GM18861 (cell line): ENCODE data around the gene MTFR2.

ENCODE experiments used
- ATAC-seq: cut with Tn5 transposase; IDR thresholded peaks from one replicate; pipeline ENCODE4 v1.9.1; 2021; ENCODE audit not compliant: unreplicated experiment

The MTFR2 gene

DNA sequence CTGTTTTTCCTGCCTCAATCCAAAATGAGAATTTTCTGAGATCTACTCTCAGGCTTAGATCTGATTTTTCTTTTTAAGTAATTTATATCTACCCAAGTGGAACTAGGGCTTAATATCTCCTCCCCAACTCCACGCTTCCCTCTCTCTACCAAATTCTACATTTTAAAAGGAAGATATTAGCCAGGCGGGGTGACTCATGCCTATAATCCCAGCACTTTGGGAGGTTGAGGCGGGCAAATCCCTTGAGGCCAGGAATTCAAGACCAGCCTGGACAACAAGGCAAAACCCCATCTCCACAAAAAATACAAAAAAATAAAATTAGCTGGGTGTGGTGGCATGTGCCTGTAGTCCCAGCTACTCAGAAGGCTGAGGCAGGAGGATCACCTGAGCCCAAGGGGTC lies 61.0 kb downstream of the MTFR2 start:
- ATAC-seq, result no peak

DNA sequence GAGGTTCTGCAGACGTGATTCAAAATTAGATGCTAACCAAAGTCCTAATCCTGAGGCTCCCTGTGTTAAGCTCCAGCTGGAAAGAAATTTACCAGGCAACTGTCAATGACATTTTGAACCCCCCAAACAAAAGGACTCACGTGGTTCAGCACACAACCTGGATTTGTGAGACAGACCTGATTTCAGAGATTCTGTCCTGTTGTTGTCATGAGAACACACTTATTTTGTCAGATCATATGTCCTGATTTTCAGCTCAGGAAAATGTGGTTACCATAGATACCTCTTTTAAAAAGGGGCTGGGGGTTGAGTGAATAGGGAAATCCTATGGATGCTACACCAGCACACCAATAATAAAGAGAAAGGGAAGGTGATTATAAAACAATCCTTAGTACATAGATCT lies 61.6 kb downstream of the MTFR2 start:
- no peak for ATAC-seq

DNA sequence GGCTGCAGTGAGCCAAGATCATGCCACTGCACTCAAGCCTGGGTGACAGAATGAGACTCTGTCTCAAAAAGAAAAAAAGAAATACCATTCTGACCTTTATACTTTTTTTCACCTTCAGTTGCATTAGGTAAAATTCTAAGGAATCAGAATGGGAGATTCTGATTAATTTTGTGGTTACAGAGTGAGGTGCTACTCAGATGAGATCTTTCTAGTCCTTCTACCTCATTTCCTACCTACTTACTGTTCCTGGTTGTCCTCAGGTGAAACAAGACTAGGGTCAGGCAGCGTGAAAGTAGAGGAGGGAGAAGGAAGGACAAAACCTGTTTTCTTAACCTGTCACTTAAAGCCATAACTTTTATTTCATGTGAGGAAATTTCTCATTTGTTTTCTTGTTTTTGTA lies 63.7 kb downstream of the MTFR2 start:
- ATAC-seq, result no peak

DNA sequence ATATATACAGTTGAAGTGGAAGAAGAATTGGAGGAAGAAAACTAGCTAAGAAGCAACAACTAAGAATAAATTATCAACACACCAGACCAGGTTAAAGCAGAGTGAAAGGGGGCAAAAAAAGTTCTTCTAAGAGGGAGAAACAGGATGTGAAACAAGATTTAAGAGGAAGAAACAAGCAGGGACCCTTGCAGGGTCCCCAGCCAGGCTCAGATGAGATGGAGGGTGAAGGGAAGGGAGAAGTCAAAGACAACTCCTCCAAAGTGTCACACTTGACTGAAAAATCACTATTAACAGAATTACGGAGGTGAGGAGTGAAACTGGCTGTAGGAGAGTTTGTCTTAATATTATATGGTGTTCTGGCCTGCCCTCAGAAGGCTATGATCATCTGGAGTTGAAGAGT lies 65.4 kb downstream of the MTFR2 start:
- ATAC-seq, result no peak

DNA sequence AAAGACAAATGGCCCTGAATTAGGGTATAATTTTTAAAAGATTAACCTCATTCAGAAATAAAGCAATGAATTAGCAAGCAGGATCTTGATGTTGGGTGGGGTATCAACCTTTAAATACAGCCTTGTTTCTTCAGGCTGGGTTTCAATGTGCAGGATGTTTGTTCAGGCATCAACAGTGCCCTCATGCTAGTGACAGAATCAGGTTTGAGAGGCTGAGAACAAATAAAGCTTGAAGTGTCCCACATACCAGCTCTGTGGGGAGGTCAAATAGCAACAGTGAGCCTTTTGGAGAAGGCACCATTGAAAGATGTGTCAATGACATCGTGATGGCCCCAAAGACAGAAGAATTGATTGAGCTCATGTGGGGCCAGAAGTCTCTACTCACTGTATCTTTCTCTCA lies 68.2 kb downstream of the MTFR2 start:
- ATAC-seq, result no peak

DNA sequence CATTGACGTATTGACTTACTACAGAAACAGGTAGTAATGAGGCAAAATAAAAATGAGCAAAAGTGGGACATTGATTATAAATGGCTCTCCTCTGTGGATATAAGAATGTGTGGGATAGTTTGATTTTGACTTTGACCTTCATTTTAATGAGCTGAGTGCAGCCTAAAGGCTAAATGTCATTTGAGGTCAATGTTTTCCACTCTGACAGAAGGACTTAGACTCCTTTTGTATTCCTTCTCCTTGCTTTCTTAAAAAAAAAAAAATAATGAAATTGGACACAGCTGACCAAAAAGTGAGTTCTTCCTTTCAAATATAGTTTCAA lies 68.6 kb downstream of the MTFR2 start:
- no peak for ATAC-seq
